ENCODE results near the gene UCKL1.

DNA sequence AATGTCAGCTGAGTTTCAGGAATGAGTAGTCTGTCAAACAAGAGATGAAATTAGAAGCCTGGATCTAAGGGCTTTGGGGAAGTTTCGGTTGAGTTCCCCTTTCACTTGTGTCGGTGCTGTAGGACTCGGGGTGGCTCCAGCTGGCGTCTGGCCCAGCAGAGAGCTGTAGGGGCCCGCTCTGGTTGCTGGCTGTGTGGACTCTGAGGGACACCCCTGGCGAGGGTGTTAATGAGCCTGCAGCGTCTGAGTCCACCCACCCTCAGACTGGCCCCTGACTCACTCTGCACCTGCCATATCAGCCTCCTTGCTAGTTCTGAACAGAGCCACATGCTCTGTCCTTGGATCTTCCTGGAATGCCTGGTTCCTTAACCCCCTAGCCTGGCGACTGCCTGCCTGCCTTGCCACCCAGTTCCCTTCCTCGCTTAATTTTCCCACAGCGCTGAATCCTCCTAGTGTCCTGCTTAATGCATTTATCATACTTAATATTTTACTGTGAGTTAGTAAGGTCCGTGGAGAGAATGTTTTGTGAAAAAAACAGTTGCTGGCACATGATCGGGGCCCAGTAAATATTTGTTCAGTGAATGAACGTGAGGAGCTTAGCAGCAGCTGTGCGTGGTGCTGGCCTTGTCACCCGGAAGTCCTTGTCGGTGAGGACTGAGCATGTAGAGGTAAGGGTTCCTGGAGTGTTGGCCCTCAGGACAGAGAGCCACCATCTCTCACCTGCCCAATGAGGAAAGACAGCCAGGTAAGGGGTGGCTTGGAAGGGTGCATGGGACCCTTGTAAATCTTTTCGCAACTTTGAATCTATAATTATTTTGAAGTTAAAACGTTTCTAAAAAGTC is 59.7 kb downstream of the UCKL1 start:
- TF ChIP-seq POLR2A (IDR thresholded peaks at IDR 0.05) (no peak), EP300 (IDR thresholded peaks at IDR 0.05) (no peak)
- TF ChIP-seq, protein P1, sequence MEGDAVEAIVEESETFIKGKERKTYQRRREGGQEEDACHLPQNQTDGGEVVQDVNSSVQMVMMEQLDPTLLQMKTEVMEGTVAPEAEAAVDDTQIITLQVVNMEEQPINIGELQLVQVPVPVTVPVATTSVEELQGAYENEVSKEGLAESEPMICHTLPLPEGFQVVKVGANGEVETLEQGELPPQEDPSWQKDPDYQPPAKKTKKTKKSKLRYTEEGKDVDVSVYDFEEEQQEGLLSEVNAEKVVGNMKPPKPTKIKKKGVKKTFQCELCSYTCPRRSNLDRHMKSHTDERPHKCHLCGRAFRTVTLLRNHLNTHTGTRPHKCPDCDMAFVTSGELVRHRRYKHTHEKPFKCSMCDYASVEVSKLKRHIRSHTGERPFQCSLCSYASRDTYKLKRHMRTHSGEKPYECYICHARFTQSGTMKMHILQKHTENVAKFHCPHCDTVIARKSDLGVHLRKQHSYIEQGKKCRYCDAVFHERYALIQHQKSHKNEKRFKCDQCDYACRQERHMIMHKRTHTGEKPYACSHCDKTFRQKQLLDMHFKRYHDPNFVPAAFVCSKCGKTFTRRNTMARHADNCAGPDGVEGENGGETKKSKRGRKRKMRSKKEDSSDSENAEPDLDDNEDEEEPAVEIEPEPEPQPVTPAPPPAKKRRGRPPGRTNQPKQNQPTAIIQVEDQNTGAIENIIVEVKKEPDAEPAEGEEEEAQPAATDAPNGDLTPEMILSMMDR (IDR thresholded peaks at IDR 0.05), result no peak
